H1 (cell line): Measurements from ENCODE around the gene KHSRP. TPM values are rescaled to one million over a fixed set of nuclear protein-coding genes. Genes with fewer than 3 reads are reported as not detected.

Experiments used
- CTCF ChIA-PET: fragments of 300-600 bp; sonication (Branson Sonifier 250); formaldehyde crosslinking; loops from one replicate; lab custom pipeline; 2021; ENCODE audit not compliant: partially characterized antibody; lab: Charles Lee
- POLR2A ChIA-PET: fragments of 300-600 bp; sonication (Branson Sonifier 250); formaldehyde crosslinking; loops from one replicate; lab custom pipeline; 2021; ENCODE audit warnings: inconsistent platforms; ENCODE audit not compliant: partially characterized antibody; lab: Charles Lee
- DNase-seq, 2 experiments: peaks; one replicate each; pipeline versions ENCODE4 v3.0.0 to v3.0.0-alpha.2; 2010 to 2022; ENCODE audit warnings: low spot score in 2 of 2, low read depth in 1 of 2, mixed read lengths in 1 of 2
- FAIRE-seq: peaks from 2 replicates; lab custom pipeline; 2011; peaks lifted over from hg19 to GRCh38; lab: Jason Lieb, UNC
- H2AFZ ChIP-seq: 2 replicates; pipeline ENCODE4 v1.8.1; 2012; ENCODE audit warnings: low read length, inconsistent platforms
- H2AK5ac ChIP-seq: 2 replicates; pipeline ENCODE4 v1.6.1; 2013; ENCODE audit warnings: low read depth, low read length
- H2BK120ac ChIP-seq: replicated peaks from 2 replicates; pipeline ENCODE3; 2013; ENCODE audit warnings: low read depth, low read length, inconsistent platforms
- H2BK12ac ChIP-seq: 2 replicates; pipeline ENCODE4 v1.6.1; 2013; ENCODE audit warnings: low read depth, low read length
- H2BK15ac ChIP-seq: 2 replicates; pipeline ENCODE4 v1.6.1; 2013; ENCODE audit warnings: low read length
- H2BK20ac ChIP-seq: 2 replicates; pipeline ENCODE4 v1.6.1; 2013; ENCODE audit warnings: low read length
- H2BK5ac ChIP-seq: 2 replicates; pipeline ENCODE4 v1.6.1; 2013; ENCODE audit warnings: low read depth, low read length
- H3K14ac ChIP-seq: 2 replicates; pipeline ENCODE4 v1.6.1; 2013; ENCODE audit warnings: inconsistent platforms; ENCODE audit not compliant: insufficient read length
- H3K18ac ChIP-seq: 2 replicates; pipeline ENCODE4 v1.6.1; 2013; ENCODE audit warnings: low read length; ENCODE audit errors: extremely low read depth
- H3K23ac ChIP-seq: 2 replicates; pipeline ENCODE4 v1.6.1; 2013; ENCODE audit warnings: inconsistent platforms; ENCODE audit not compliant: insufficient read length
- H3K23me2 ChIP-seq: 2 replicates; pipeline ENCODE4 v1.6.1; 2013; ENCODE audit warnings: low read depth, low read length
- H3K27ac ChIP-seq: 2 replicates; pipeline ENCODE4 v1.6.1; 2011; ENCODE audit warnings: low read depth, low read length, inconsistent platforms
- H3K27me3 ChIP-seq, 4 experiments: replicated peaks in 1 of 4; 1 replicate in 1 of 4; 2 replicates in 3 of 4; pipeline versions ENCODE4 v1.6.1 to v1.8.1; 2011 to 2013; ENCODE audit warnings: low read length in 3 of 4, mild to moderate bottlenecking in 3 of 4, inconsistent platforms in 2 of 4, mixed read lengths in 2 of 4, moderate library complexity in 1 of 4; ENCODE audit not compliant: control insufficient read depth in 3 of 4, insufficient read depth in 3 of 4; ENCODE audit errors: extremely low read depth in 1 of 4
- H3K36me3 ChIP-seq, 4 experiments: 2 replicates each; pipeline versions ENCODE4 v1.6.1 to v1.8.1; 2011 to 2013; ENCODE audit warnings: mild to moderate bottlenecking in 4 of 4, low read length in 3 of 4, moderate library complexity in 2 of 4, control low read depth in 1 of 4, inconsistent platforms in 1 of 4; ENCODE audit not compliant: insufficient read depth in 4 of 4, control insufficient read depth in 2 of 4
- H3K4ac ChIP-seq: replicated peaks from 2 replicates; pipeline ENCODE3; 2013; ENCODE audit warnings: low read length, low read depth, mixed read lengths, inconsistent platforms; ENCODE audit not compliant: insufficient read length
- H3K4me1 ChIP-seq, 4 experiments: replicated peaks in 1 of 4; 1 replicate in 1 of 4; 2 replicates in 3 of 4; pipeline versions ENCODE4 v1.6.1 to v1.8.1; 2011 to 2013; ENCODE audit warnings: low read length in 3 of 4, inconsistent platforms in 2 of 4, mixed read lengths in 1 of 4; ENCODE audit not compliant: insufficient read depth in 4 of 4, control insufficient read depth in 3 of 4
- H3K4me2 ChIP-seq, 2 experiments: 2 replicates each; pipeline versions ENCODE4 v1.6.1 to v1.8.1; 2011 to 2013; ENCODE audit warnings: low read depth in 2 of 2, low read length in 2 of 2, control low read depth in 1 of 2, inconsistent platforms in 1 of 2, mild to moderate bottlenecking in 1 of 2; ENCODE audit not compliant: insufficient read depth in 1 of 2
- H3K4me3 ChIP-seq, 4 experiments: fragments of 200-600, 300-600 bp in 1 of 4; sonication (generic), shearing (Covaris generic), sonication (Bioruptor Twin) in 1 of 4; 2 replicates each; pipeline versions ENCODE4 v1.5.1 to v1.8.1; 2011 to 2016; ENCODE audit warnings: low read length in 4 of 4, low read depth in 3 of 4, control low read depth in 2 of 4, inconsistent platforms in 2 of 4, mild to moderate bottlenecking in 2 of 4, mixed read lengths in 1 of 4, moderate library complexity in 1 of 4; ENCODE audit not compliant: insufficient read depth in 2 of 4; ENCODE audit errors: extremely low read depth in 1 of 4
- H3K56ac ChIP-seq: replicated peaks from 2 replicates; pipeline ENCODE3; 2013; ENCODE audit warnings: low read depth, mild to moderate bottlenecking, mixed read lengths, low read length, inconsistent platforms; ENCODE audit not compliant: insufficient read length
- H3K79me1 ChIP-seq: 2 replicates; pipeline ENCODE4 v1.6.1; 2013; ENCODE audit warnings: low read depth, low read length, control low read depth
- H3K79me2 ChIP-seq, 2 experiments: 2 replicates each; pipeline versions ENCODE4 v1.6.1 to v1.8.1; 2012 to 2013; ENCODE audit warnings: low read length in 2 of 2, mild to moderate bottlenecking in 2 of 2, inconsistent platforms in 1 of 2; ENCODE audit not compliant: insufficient read depth in 2 of 2, control insufficient read depth in 1 of 2
- H3K9ac ChIP-seq, 4 experiments: replicated peaks in 1 of 4; 1 replicate in 1 of 4; 2 replicates in 3 of 4; pipeline versions ENCODE4 v1.6.1 to v1.8.1; 2011 to 2013; ENCODE audit warnings: low read depth in 3 of 4, low read length in 3 of 4, control low read depth in 2 of 4, mild to moderate bottlenecking in 2 of 4, moderate library complexity in 2 of 4, inconsistent platforms in 1 of 4; ENCODE audit errors: extremely low read depth in 1 of 4
- H3K9me3 ChIP-seq, 2 experiments: 2 replicates each; pipeline versions ENCODE4 v1.6.1 to v1.8.1; 2012 to 2013; ENCODE audit warnings: mild to moderate bottlenecking in 2 of 2, moderate library complexity in 2 of 2, control low read depth in 1 of 2, inconsistent platforms in 1 of 2, low read depth in 1 of 2, low read length in 1 of 2, mixed read lengths in 1 of 2; ENCODE audit not compliant: insufficient read depth in 2 of 2
- H4K20me1 ChIP-seq, 2 experiments: replicated peaks in 1 of 2; 2 replicates each; pipeline versions ENCODE3 to v1.8.1; 2011 to 2013; ENCODE audit warnings: inconsistent platforms in 2 of 2, low read length in 2 of 2, mild to moderate bottlenecking in 1 of 2; ENCODE audit not compliant: insufficient read depth in 2 of 2, control insufficient read depth in 1 of 2
- H4K5ac ChIP-seq: 2 replicates; pipeline ENCODE4 v1.6.1; 2013; ENCODE audit warnings: low read length, low read depth, mixed read lengths, inconsistent platforms; ENCODE audit not compliant: insufficient read length
- H4K8ac ChIP-seq: 2 replicates; pipeline ENCODE4 v1.8.0; 2013; ENCODE audit warnings: mild to moderate bottlenecking, moderate library complexity, low read length, inconsistent platforms; ENCODE audit not compliant: insufficient read depth; ENCODE audit errors: extremely low read depth
- H4K91ac ChIP-seq: replicated peaks from 2 replicates; pipeline ENCODE3; 2013; ENCODE audit warnings: low read length, mixed read lengths, inconsistent platforms; ENCODE audit not compliant: insufficient read length
- CHD1 ChIP-seq: IDR thresholded peaks from 2 replicates; pipeline ENCODE4 v1.6.1; 2012; ENCODE audit warnings: low read depth, low read length, improper control_type of control experiment
- MAFK ChIP-seq: IDR thresholded peaks from 2 replicates; pipeline ENCODE4 v1.6.1; 2012; ENCODE audit warnings: low read depth, mild to moderate bottlenecking, improper control_type of control experiment, low read length
- WGBS, 2 experiments: shearing (Covaris generic) in 1 of 2; methylation state at CpG; one replicate each; pipeline versions ENCODE4 v1.1.6 to v1.1.7; 2013 to 2015; ENCODE audit warnings: low lambda C conversion rate in 2 of 2, mixed read lengths in 2 of 2, inconsistent platforms in 1 of 2, low coverage in 1 of 2, missing lambda C conversion rate in 1 of 2; ENCODE audit not compliant: insufficient replicate concordance in 2 of 2, insufficient coverage in 1 of 2, insufficient read length in 1 of 2; ENCODE audit errors: extremely low coverage in 1 of 2, missing lambda C conversion rate in 1 of 2; 5-methylcytosine and 5-hydroxymethylcytosine counted together
- polyA plus RNA-seq, 7 experiments: library from polyadenylated mRNA; depleted of rRNA in 3 of 7; stranded (reverse) in 5 of 7; unstranded in 2 of 7; fragments of >200 nt in 5 of 7; fragments of 200-250 nt in 2 of 7; gene quantifications; 1 replicate in 5 of 7; 2 replicates in 1 of 7; 4 replicates in 1 of 7; pipeline versions ENCODE4 v1.2.1 to v1.2.3, GENCODE V29; 2011 to 2013; ENCODE audit warnings: missing spikeins in 2 of 7, mixed read lengths in 2 of 7
- total RNA-seq: library from RNA; stranded (reverse); fragmentation: NEBNext Ultra II Directional; extraction: Animal tissue kit (Norgen Biotek cat#: 25700); gene quantifications from 2 replicates; pipeline ENCODE4 v1.2.1, GENCODE V29; 2021
- TF ChIP-seq, protein P1 (sequence below): IDR thresholded peaks from 2 replicates; pipeline ENCODE4 v1.6.1; 2012; ENCODE audit warnings: inconsistent platforms
- TF ChIP-seq, protein P2 (sequence below): IDR thresholded peaks from 2 replicates; pipeline ENCODE4 v1.6.1; 2012; ENCODE audit warnings: inconsistent platforms
- TF ChIP-seq, protein P3 (sequence below), 3 experiments: IDR thresholded peaks; 1 replicate in 2 of 3; 2 replicates in 1 of 3; pipeline versions ENCODE4 v1.5.1 to v1.6.1; 2011; ENCODE audit warnings: low read length in 3 of 3, mild to moderate bottlenecking in 3 of 3, inconsistent platforms in 2 of 3, low read depth in 1 of 3, moderate library complexity in 1 of 3; ENCODE audit not compliant: insufficient read depth in 1 of 3; ENCODE audit errors: control extremely low read depth in 1 of 3

Gene KHSRP
- total and polyA plus RNA-seq, 2 of the 8 experiments (the other 6 are each of a cell fraction or from before 2014, with no cell fraction given): 143 to 573 TPM

DNA sequence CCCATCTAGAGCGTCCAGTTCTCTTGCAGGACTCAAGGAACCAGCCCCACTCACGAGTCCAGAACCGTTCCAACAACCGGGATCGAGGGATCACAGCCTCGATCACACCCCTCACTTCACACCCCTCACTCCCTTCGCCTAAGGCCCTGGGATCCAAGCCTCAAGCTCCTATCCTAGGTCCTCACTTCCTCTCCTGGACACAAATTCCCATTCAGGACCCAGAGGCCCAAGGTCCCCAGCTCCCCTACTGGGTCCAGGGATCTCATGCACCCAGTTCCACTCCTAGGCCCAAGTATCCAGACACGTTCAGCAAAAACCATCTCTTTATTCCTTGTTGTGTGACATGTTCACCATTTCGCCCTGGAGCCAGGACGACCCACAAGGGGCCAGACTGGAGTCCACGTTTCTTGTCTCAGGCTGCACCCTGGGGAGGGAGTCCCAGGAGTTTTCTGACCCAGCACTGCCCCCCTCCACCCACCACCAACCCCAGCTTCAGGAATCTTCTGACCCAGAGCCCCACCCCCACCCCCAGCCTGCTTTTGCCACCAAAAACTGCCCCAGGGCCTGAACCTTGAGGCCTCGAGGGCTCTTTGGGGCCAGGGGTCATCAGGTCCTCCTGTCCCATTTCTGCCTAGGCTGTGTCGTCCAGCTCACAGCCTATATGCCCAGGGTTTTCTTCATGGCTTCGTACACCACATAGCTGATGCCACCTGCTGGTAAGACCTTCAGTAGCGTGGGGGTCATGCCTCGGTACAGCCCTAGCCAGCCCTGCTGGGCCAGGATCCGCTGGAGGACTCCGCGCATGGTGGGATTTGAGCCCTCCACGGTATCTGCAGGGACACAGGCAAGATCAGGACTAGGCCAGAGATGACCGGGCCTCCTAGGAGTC, 1.4 kb upstream of the KHSRP start:
- H2AFZ ChIP-seq: 0 out of 2 replicates have a peak overlapping the region, but pooled peaks have one; percentile 6
- H3K27ac ChIP-seq: no peak overlapping the region
- ChIA-PET POLR2A (interaction anchor here (0.6 to 2.3 kb wide), 9 partner anchors 10 to 154 kb away, joined by 3 to 15 read pairs (median 5); partner anchors contain the start of genes ALKBH7, GTF2F1, SLC25A23 and TUBB4A), CTCF (interaction anchor here (0.6 to 1.6 kb wide), 5 partner anchors 8 to 56 kb away, joined by 3 to 7 read pairs (median 3); partner anchors contain the start of genes ALKBH7, DENND1C and SLC25A41)
- no peak overlapping the region for H3K9ac ChIP-seq
- peak overlapping the region; percentile 66 for H4K8ac ChIP-seq
- H3K4me3 ChIP-seq: peak overlapping the region in 1 of 4 experiments; percentile 21; a peak in 1 of 8 replicates
- H3K79me2 ChIP-seq: peaks cover 32% of the 10 kb centered on the region in 2 experiments
- peak overlapping the region; percentile 91 for H2AK5ac ChIP-seq
- WGBS, 2 experiments: 94% methylated on average over 21 of the region's 21 CpGs; no CpG with 5 or more reads in 1 of the 2 experiments
- H3K14ac ChIP-seq: no peak overlapping the region
- no peak overlapping the region for H2BK20ac ChIP-seq
- H4K20me1 ChIP-seq: peaks cover 30 to 31% of the 10 kb centered on the region in 2 experiments
- no peak overlapping the region for H2BK5ac ChIP-seq
- peaks cover 8% of the 10 kb centered on the region for H3K23me2 ChIP-seq
- H2BK12ac ChIP-seq: peak overlapping the region; percentile 71; the same call in 1 of the 2 replicates
- H3K4me2 ChIP-seq: 0 out of 4 replicates have a peak overlapping the region, but pooled peaks of 1 of the 2 experiments have one; percentile 10
- peak overlapping the region; percentile 93 for H4K91ac ChIP-seq
- peak overlapping the region; percentile 73 for H4K5ac ChIP-seq
- H3K4me1 ChIP-seq: peaks cover 0 to 4% (median 0%) of the 10 kb centered on the region in 4 experiments; a peak in 2 of 7 replicates
- peak overlapping the region; percentile 48 for H3K4ac ChIP-seq
- 0 out of 2 replicates have a peak overlapping the region, but pooled peaks have one; percentile 72 for H2BK15ac ChIP-seq
- peak overlapping the region; percentile 90 for H2BK120ac ChIP-seq
- DNase-seq: no peak
- H3K23ac ChIP-seq: no peak overlapping the region
- peaks cover 7 to 14% (median 12%) of the 10 kb centered on the region in 4 experiments; a peak in 7 of 8 replicates for H3K36me3 ChIP-seq
- peak overlapping the region; percentile 67; the same call in 1 of the 2 replicates for H3K18ac ChIP-seq
- peaks cover 0 to 6% (median 0%) of the 10 kb centered on the region in 4 experiments; a peak in 2 of 7 replicates for H3K27me3 ChIP-seq
- no peak for FAIRE-seq
- H3K56ac ChIP-seq: peak overlapping the region; percentile 28
- peaks cover 2% of the 10 kb centered on the region; the same call in 1 of the 2 replicates for H3K79me1 ChIP-seq
- H3K9me3 ChIP-seq: peaks cover 0 to 5% of the 10 kb centered on the region in 2 experiments; a peak in 2 of 4 replicates
- TF ChIP-seq CHD1 (no peak), MAFK (no peak)
- TF ChIP-seq, protein P1, sequence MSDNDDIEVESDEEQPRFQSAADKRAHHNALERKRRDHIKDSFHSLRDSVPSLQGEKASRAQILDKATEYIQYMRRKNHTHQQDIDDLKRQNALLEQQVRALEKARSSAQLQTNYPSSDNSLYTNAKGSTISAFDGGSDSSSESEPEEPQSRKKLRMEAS: no peak
- TF ChIP-seq, protein P2, sequence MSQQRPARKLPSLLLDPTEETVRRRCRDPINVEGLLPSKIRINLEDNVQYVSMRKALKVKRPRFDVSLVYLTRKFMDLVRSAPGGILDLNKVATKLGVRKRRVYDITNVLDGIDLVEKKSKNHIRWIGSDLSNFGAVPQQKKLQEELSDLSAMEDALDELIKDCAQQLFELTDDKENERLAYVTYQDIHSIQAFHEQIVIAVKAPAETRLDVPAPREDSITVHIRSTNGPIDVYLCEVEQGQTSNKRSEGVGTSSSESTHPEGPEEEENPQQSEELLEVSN: peak; percentile 80; the same call in 1 of the 2 replicates
- TF ChIP-seq, protein P3, sequence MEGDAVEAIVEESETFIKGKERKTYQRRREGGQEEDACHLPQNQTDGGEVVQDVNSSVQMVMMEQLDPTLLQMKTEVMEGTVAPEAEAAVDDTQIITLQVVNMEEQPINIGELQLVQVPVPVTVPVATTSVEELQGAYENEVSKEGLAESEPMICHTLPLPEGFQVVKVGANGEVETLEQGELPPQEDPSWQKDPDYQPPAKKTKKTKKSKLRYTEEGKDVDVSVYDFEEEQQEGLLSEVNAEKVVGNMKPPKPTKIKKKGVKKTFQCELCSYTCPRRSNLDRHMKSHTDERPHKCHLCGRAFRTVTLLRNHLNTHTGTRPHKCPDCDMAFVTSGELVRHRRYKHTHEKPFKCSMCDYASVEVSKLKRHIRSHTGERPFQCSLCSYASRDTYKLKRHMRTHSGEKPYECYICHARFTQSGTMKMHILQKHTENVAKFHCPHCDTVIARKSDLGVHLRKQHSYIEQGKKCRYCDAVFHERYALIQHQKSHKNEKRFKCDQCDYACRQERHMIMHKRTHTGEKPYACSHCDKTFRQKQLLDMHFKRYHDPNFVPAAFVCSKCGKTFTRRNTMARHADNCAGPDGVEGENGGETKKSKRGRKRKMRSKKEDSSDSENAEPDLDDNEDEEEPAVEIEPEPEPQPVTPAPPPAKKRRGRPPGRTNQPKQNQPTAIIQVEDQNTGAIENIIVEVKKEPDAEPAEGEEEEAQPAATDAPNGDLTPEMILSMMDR (IDR thresholded peaks at IDR 0.05; ENCODE audit: control extremely low read depth in 1 of 3, insufficient read depth in 1 of 3, low read depth in 1 of 3, low read length in 3 of 3): peak; percentile 3 to 41 (median 31); a peak in 2 of 4 replicates
